ENCODE data around the gene KRT26.
"Not testable (repeated sequence)": the region's sequence is repeated elsewhere in the genome, so short reads cannot be mapped to it uniquely, and the experiment has no call there.

The KRT26 gene

DNA sequence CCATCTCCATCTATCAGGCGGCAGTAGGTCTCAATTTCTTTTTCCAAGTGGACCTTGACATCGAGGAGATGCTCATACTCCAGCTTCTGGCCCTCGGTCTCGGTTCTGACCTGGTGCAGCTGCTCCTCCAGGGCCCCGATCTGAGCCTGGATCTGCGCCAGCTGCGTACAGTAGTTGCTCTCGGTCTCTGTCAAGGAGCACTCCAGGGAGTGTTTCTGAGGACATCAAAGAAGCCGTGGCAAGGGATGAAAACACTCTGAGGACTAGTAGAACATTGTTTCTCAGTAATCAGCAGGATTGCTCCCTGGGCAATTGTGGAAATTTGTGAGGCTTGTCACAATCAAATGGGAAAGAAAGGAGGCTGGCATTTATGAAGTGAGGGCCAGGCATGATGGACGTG is 21.8 kb upstream of the KRT26 start:
- no peak for DNase-seq

DNA sequence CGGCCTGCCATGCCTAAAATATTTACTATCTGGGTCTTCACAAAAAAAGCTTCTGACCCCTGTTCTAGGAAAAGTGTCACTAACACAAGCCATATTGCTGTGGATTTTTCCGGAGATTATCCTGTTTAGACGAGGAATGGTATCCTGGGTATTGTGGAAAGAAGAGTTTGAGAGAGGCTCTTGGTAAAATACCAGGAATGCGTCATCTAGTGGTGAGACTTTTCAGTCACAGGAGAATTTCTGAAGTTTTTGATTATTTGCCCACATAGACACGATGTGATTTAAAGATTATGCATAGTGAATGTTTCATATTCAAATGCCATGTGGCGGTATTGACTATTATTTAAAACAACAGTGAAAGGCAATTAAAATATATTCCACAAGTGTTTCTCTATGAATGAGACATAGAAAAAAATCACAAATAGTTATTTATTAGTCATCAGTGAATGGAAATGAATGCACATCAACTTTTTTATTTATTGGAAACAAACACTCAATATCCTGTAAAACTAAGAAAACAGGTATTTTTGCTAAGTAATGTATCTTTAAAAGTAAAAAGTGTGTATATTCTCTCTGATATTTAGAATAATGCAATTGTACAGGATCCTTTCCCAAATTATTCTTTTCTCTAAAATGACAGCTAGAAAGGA is 19.9 kb upstream of the KRT26 start:
- DNase-seq, result no peak

DNA sequence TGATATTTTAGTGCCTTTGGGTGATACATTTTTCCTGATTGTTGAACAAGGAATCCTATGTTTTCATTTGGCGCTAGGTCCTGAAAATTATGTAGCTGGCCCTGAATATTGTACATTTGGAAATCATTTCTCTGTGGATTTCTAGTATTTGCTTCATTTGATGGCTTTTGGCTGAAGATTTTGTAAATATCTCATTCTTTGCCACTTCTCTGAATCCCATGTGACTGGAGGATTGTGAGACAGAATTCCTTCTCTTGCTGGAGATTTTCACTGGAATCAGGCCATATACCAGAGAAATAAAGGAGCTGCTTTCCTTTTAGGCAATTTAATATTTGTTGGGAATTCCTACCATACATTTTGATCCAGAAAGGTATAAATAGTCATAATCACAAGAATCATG is 19.1 kb upstream of the KRT26 start:
- DNase-seq, result no peak

DNA sequence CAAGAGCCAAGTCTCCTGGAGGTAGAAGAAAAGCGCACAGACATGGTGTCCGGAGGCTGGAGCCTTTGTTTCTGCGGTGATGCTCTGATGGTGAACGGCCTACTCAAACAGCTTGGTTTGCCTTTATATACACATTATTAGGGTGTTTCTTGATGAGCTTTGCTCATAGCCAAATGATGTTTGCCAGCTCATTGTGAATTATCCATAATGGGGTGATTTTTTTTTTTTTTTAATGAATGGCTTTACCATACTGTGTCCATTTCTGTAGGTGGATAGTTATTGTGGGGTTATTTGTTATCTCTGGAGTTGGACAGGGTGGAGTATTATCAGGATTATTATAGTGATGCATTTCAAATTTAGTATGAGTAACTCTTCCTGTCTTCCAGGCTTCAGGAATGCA is 10.4 kb upstream of the KRT26 start, which contains the start of gene KRT27:
TSS of gene KRT27 (minus strand) at position 101 of the 400 bp plus-strand sequence. CDS start at position 44, 57 bp downstream.
- no peak for DNase-seq

DNA sequence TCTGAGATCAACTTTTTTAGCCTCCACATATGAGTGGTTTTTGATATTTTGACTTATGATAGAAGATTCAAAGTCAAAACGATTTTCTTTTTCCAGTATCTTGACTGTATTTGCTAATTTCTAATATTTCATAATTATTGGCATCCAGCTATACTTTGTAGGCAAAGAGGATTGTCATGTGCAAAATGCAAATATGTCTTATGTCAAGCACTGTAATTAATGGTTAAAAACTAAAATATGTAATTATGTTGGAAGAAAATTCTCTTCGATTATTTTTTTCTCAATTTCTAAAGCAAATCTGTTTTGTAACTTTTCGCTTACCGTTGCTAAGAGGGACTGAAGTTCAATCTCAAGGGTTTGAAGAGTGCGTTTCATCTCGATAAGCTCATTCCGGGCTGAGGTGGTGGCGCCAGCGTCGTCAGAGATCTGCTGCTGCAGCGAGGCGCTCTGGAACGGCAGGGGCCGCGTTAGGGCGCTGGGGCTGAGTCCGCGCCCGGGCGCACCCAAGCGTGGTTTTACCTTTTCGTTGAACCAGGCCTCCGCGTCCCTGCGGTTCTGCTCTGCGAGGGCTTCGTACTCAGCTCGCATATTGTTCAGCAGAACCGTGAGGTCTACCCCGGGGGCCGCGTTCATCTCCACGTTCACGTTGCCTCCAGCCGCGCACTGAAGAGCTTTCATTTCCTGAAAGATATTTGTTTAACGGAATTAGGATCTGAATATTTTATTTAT is 7.3 kb upstream of the KRT26 start:
- no peak for DNase-seq

DNA sequence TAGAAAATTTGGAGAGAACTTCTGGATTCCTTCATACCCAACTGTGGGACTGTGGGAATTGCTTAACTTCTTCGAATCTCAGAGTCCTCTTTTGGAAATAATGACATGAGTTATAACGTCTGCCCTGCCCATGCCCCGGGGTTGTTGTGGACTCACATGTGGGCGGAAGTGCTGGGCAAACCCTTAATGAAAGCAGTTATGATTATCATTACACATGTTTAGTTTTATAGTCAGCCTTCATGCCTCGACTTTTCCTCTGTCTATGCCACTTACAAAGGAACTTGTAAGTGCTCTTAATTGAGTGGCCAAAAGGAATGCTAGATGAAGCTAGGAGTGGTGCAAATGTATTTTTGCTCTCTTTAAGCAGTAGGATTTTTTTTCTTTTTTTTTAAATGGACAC is 6.5 kb upstream of the KRT26 start:
- no peak for DNase-seq

DNA sequence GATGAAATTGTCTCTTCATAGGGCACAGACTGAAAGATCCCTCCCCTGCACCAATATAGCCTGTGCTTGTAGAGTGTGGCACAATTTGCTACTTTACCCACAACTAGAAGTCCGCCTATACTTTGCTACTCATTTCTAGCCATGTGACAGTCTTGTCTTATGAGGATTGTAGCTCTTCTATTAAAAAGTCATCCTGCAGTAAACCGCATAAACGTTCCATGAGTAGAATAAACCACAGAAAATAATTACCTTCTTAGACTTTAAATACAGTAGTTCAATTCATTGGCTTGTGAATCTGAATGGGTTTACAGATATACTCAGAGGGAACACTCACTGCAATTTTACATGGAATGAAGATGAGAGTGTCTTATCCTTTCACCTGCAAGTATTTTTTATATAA is 6.0 kb upstream of the KRT26 start:
- no peak for DNase-seq

DNA sequence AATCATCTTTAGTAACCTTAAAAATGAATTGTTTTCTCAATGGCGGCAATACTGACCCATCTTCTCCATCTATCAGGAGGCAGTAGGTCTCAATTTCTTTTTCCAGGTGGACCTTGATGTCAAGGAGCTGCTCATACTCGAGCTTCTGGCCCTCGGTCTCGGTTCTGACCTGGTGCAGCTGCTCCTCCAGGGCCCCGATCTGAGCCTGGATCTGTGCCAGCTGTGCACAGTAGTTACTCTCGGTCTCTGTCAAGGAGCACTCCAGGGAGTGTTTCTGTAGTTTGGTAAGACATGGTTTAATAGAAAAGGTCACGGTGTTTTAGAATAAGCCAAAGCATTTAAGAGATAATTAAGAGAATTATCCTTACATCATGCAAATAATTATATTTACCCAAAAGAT is 5.5 kb upstream of the KRT26 start:
- no peak for DNase-seq

DNA sequence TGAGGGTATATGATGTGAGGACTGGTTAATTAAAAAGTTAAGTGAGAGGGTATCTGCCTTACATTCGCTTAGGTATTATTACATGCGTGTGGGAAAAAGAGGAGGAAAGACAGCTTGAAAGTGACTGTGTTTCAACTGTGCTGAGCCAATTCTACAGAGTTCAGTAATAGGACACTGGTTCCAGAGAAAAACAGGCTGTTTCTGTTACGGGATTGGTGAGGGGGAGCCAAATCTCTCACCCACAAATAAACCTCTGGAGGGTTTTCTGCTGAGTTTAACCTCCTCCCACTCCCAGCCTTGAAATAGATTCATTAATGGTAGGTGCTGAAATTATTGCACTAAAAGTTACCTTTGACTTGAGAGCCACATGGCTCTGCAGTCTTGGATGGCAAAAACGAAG is 3.9 kb upstream of the KRT26 start:
- no peak for DNase-seq

DNA sequence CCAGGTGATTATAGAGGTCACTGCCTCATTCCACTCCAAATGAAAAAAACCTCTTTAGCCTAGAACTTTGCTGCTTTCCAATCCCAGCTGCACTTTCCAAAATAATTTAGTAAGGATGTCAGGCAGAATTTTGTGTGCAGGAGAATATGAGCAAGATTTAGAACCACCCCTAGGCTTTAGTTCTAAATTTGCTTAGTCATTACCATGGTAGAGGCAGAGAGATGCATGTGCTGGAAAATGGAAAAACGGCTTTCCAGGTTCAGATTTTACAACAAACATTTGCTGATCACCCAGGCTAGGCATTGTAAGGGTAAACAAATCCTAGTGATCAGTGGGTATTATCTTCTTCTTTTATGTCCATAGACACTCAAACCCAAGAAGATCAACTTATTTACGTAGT is 6.3 kb downstream of the KRT26 start:
- DNase-seq, result no peak

DNA sequence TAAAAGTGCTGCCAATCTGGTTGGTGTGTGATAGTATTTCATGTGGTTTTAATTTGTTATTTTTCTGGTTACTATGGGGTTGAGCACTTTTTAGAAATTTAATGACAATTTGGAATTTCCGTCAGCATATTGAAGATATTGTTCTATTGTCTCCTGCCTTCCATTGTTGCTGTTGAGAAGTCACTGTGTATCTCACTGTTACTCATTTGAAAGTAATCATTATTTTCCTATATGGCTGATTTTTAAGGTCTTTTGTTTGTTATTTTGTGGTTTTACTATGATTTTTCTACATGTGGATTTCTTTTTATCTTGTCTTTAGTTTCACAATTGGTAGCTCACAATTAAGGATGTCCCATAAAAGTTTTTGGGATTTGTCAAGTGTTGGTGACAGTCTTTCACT is 8.2 kb downstream of the KRT26 start:
- DNase-seq, result no peak

DNA sequence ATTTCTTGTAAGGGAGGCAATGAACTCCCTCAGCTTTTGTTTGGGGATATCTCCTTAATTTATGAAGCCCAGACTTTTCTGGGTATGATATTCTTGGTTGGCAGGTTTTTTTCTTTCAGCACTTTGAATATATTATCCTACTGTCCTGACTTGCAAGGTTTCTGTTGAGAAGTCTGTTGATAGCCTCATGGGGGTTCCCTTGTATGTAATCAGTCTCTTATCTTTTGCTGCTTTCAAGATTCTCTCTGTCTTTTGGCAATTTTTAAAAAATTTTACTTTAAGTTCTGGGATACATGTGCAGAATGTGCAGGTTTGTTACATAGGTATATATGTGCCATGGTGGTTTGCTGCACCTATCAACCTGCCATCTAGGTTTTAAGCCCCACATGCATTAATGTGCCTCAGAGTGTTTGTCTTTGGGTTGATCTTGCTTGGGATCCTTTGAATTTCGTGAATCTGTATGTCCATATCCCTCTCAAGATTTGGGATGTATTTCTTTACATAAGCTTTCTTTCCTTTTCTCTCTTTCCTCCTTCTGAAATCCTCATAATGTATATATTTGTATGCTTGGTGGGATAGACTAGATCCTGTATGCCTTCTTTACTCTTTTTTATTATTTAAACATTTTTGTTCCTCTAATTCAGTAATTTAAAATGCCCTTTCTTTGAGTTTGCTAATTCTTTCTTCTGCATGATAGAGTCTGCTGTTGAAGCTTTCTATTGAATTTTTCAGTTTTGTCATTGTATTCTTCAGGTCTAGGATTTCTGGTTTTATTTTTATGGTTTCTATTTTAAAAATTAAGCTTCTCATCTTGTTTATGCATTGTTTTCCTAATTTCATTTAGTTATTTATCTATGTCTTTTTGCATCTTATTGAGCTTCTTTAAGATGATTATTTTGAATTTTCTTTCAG is 11.6 kb downstream of the KRT26 start:
- no peak for DNase-seq

DNA sequence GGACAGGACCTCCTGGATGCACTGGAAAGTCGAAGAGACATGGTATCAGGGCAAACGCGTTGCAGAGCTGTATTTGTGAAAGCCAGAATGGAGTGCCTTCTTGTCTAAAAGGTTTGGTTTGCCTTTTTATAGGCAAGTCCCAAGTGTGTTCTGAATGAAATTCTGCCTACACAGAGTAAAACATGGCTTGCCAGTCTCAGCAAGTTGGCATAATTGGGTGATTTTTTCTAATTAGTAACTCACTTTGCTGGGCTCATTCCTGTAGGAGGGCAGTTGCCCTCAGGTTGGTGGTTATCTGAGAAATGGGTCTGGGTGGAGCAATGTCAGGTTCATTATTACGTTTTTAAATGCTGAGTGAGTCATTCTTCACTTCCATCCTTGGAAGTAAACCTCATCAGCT is 16.8 kb downstream of the KRT26 start, which contains the start of gene KRT25:
TSS of gene KRT25 (minus strand) at position 101 of the 400 bp plus-strand sequence. CDS start at position 41, 60 bp downstream.
- DNase-seq, result no peak

DNA sequence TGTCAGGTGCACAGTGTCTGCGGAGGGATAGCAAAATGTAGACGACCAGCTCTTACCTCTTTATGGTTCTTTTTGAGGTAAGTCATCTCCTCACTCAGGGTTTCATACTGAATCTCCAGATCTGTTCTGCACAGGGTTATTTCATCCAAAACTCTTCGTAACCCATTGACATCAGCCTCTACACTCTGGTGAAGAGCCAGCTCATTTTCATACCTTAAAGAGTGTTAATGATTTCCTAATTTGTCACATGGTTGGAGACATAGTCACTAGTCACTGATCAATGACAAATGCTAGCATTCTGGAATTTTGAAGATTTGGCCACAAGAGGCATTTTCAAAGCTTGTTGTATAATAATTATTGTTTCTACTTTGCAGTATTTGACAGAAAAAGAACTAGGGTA is 18.2 kb downstream of the KRT26 start:
- no peak for DNase-seq

DNA sequence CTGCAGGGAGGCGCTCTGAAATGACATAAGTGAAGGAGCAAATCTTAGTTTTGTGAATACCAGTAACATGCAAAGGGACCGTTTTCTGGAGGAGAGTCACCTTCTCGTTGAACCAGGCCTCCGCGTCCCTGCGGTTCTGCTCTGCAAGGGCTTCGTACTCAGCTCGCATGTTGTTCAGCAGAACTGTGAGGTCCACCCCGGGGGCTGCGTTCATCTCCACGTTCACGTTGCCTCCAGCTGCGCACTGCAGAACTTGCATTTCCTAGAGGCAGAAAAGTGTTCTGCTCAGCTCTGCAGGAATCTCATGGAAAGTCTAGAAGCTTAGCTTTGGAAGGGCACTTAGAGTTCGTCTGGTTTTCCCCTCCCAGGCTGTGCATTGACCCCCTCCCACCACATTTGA is 20.9 kb downstream of the KRT26 start:
- no peak for DNase-seq

DNA sequence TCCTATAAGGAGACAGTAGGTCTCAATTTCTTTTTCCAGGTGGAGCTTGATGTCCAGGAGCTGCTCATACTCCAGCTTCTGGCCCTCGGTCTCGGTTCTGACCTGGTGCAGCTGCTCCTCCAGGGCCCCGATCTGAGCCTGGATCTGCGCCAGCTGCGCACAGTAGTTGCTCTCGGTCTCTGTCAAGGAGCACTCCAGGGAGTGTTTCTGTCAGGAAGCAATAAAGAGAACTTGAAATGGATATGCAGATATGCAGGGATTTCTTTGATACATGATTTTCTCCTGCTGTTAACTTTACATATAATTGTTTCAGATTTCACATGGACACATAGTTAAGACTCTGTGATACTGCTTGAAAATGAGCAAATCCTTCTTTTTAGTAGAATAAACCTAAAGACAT is 21.6 kb downstream of the KRT26 start:
- no peak for DNase-seq

DNA sequence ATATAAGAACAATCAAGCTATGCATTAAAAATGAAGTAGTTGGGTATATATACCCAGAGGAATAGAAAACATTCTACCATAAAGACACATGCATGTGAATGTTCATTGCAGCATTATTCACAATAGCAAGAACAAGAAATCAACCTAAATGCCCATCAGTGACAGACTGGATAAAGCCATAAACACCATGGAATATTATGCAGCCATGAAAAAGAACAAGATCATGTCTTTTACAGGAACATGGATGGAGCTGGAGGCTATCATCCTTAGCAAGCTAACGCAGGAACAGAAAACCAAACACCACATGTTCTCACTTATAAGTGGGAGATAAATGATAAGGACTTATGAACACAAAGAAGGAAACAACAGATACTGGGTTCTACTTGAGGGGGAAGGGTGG is 23.3 kb downstream of the KRT26 start:
- DNase-seq, result not testable (repeated sequence)

DNA sequence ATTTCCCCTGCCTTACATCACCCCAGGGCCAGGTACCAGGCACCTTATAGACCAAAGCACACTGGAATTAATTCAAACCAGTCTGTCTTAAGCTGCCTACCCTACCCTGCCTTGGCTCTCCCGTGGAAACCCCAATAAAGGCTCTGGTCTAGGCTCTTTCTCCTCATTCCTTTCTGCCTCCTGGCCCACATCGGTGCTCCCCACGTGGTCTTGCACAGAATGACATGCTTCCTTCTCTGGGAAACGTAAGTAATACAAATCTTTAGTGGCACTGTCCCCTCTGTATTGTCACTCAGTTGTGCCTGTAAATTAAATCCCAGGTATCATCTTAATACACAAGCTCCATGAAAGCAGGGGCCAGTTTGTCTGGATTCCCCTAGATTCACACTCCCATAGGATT is 33.4 kb downstream of the KRT26 start:
- no peak for DNase-seq

DNA sequence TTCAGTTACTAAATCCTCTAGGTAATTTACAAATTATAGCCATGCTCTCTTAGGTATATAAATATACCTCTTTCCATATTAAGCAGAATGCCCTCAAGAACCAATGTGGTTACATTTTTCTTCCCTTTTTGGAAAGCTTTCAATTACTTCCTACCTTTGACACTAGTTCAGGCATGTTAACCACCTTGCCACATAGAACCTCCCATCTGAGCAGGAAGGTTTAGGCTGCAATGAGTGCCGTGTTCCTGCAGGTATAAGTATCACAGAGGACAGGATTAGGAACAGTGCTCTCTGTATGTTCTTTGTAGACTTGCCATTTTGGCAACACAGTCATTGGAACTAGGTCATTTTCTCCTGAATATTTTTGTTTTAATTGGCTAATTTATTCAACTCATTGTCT is 37.0 kb downstream of the KRT26 start:
- no peak for DNase-seq

DNA sequence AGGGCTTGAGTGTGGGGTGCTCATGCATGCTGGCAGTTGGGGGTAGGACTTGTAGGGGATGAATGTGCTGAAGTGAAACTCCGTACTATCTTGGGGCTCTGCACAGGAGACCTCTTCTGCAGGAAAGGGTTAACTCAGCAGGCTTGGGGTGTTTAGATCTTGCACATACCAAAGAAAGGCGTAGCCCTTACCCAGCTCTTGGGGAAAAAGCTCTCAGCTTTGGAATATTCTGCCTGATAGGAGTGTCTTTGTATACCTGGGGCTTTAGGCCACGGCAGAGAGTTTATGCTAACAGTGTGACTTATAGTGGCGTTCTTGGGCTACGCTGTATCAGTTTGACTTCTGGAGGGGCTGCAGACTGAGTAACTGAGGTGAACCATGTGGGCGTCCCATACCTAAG is 38.0 kb downstream of the KRT26 start:
- no peak for DNase-seq

DNA sequence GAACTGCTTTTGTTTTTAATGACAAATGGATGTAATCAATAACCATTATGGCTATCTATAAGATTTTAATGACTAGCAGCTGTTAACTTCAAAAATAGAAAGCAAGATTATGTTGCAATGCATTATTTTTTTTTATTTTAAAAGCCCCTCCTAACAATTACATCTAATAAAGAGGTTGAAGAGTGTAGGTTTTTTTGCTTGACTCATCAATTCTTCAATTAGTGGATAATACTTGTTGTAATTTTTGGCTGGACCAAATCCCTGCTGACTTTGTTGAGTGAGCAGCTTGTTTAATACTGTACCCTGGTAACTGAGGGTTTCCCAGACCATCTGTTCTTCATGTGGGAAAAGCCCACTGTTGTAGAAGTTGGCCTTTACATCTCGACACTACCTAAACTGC is 41.0 kb downstream of the KRT26 start:
- no peak for DNase-seq

DNA sequence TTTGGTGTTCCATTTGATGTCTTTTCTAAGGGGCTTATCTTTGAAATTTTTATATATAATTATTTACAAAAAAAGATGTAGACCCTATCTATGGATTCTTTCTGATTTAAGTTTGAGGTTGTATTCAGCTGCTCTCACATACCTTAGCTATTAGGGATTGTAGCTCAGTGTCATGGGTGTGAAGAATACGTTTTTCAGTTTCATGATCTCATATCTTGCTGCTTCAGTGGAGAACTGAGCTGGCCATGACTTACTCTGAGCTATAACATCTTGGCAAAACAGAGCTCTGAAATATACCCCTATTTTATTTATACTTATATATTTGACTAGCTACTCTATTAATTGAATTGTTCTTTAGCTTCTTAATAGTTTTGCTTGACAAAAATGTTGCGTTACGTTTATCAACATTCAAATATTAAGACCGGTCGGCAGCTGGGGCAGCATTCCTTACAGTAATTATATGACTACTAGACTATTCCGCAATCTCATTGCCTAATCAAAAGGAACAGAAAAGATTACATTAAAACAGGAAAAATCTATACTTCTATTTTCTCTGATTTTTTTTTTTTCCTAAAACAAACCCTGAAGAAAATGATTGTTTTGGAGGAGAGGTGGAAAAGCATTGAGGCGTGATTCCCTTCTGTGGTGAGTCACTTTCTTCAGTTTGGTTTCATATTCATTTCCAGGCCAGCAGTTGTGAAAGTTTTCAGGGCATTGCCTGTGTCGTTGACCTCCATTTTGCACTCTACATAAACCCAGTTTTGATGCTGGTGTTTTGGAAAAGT is 44.4 kb downstream of the KRT26 start:
- no peak for DNase-seq

DNA sequence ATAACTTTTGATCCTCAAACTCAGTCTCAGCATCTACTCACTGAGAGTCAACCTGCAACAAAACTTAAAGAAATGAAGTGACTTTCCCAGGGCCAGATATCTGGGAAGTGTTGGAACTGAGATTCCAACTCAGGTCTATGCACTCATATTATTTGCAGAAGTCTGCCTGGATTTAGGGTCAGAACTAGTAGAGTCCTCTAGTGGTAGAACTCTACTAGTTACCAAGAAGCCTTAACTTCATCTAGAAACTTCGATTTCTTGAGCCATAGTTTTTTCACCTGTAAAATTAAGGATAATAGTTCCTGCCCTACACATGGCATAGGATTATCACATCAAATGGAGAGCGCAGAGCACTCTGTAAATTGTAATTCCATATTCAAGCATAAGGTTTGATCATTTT is 45.1 kb downstream of the KRT26 start:
- no peak for DNase-seq
